ENCODE data around the gene SYT9. TPM values are rescaled to one million over a fixed set of nuclear protein-coding genes. Genes with fewer than 3 reads are reported as not detected.

Gene SYT9
- polyA plus RNA-seq, 3 donors: 0.01 to 0.54 TPM; not detected in 1

GRCh38 chr11:7414973-7415817, 163.5 kb downstream of the SYT9 start:
- 82 to 87% (median 84%) methylated on average over 14 of the region's 14 CpGs for WGBS, 3 donors
- no peak overlapping the region for H3K27ac ChIP-seq (ENCODE audit: low read depth, low read length)

- no peak overlapping the region for H3K27ac ChIP-seq (ENCODE audit: low read depth, low read length)
- 35 to 70% (median 55%) methylated on average over 4 of the region's 4 CpGs for WGBS, 3 donors
These were observed 164.4 kb downstream of the SYT9 start for GRCh38 chr11:7416080-7416479.

- no peak overlapping the region for H3K27ac ChIP-seq (ENCODE audit: low read depth, low read length)
These were observed 165.6 kb downstream of the SYT9 start for GRCh38 chr11:7417328-7417727.

- no peak overlapping the region for H3K27ac ChIP-seq (ENCODE audit: low read depth, low read length)
- WGBS, 3 donors: 79 to 94% (median 83%) methylated on average over 3 of the region's 3 CpGs
These were observed 166.4 kb downstream of the SYT9 start for GRCh38 chr11:7418061-7418460.

GRCh38 chr11:7418906-7419305, 167.2 kb downstream of the SYT9 start:
- no peak overlapping the region for H3K27ac ChIP-seq (ENCODE audit: low read depth, low read length)
- 79 to 85% (median 79%) methylated on average over 2 of the region's 2 CpGs for WGBS, 3 donors

GRCh38 chr11:7421136-7421535, 169.4 kb downstream of the SYT9 start:
- 40 to 74% (median 66%) methylated on average over 1 of the region's 1 CpG for WGBS, 3 donors
- no peak overlapping the region for H3K27ac ChIP-seq (ENCODE audit: low read depth, low read length)

DNA sequence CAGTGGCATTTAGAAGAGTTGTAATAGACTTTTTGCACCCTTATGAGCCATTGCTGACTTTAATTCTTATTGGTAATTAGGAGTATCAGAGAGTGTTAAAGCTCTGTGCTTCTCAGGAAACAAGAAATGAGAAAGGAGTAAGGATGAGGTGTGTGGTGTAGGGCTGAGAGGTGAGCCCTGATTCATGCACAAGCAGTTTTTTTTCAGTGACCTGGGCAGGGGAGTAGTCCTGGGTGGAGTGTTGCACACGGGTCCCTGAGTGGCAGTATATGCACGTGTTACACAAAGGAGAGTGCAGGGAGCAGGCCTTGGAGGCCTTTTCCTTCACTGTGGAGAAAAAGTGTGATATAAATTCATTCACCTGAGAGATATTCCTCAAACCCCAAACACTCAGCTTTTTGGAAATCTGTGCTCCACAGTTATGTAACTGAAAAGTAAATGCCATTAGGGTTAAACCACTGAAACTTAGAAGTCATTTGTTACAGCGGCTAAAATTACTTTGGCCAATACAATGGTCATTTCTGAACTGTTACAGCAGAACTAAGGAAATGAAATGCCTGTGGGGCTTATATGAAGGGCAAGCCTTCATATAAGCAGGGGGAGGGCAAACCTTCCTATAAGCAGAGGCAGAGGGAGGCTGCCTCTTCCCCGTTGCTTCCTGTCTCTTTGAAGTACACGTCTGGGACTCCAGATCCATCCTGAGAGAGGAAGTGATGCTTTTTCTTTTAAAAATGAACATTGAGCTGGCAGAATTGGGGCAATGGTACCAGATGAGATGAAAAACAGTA, 171.0 kb downstream of the SYT9 start:
- WGBS, 3 donors: 48 to 60% (median 55%) methylated on average over 5 of the region's 5 CpGs
- H3K27ac ChIP-seq (ENCODE audit: low read depth, low read length): no peak overlapping the region

DNA sequence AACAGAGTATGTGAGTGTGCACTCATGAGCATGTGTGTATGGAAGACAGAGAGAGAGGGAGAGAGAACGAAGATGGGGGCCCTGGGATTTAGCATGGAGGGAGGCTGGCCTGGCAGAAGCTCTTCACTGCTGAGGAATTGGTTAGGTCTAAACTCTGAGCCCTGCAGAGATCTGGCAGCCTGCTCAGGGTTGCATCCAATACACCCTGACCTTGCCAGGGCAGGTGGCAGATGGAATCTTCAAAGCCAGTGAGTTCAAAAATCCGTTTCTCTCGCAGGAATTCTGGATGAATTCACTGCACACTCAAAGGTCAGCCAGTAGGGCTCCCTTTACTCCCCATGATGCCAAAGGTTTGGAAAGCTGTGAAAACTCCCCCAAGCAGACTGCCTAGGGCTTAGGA, 172.2 kb downstream of the SYT9 start:
- H3K27ac ChIP-seq (ENCODE audit: low read depth, low read length): no peak overlapping the region
- 77 to 82% (median 78%) methylated on average over 3 of the region's 3 CpGs for WGBS, 3 donors

- 75 to 94% (median 93%) methylated on average over 3 of the region's 3 CpGs for WGBS, 3 donors
- no peak overlapping the region for H3K27ac ChIP-seq (ENCODE audit: low read depth, low read length)
These were observed 176.0 kb downstream of the SYT9 start for GRCh38 chr11:7427733-7428132.

- H3K27ac ChIP-seq (ENCODE audit: low read depth, low read length): no peak overlapping the region
- 86 to 96% (median 94%) methylated on average over 2 of the region's 2 CpGs for WGBS, 3 donors
These were observed 176.5 kb downstream of the SYT9 start for GRCh38 chr11:7428196-7428595.

GRCh38 chr11:7430496-7430895, 178.8 kb downstream of the SYT9 start:
- 93 to 97% (median 94%) methylated on average over 2 of the region's 2 CpGs for WGBS, 3 donors
- no peak overlapping the region for H3K27ac ChIP-seq (ENCODE audit: low read depth, low read length)

GRCh38 chr11:7435176-7435575, 183.5 kb downstream of the SYT9 start:
- H3K27ac ChIP-seq (ENCODE audit: low read depth, low read length): no peak overlapping the region
- WGBS, 3 donors: 13 to 30% (median 17%) methylated on average over 2 of the region's 2 CpGs

- 84 to 88% (median 86%) methylated on average over 1 of the region's 1 CpG for WGBS, 3 donors
- H3K27ac ChIP-seq (ENCODE audit: low read depth, low read length): no peak overlapping the region
These were observed 184.4 kb downstream of the SYT9 start for GRCh38 chr11:7436146-7436545.

GRCh38 chr11:7436657-7437056, 185.0 kb downstream of the SYT9 start:
- H3K27ac ChIP-seq (ENCODE audit: low read depth, low read length): no peak overlapping the region
- 36 to 52% (median 37%) methylated on average over 5 of the region's 5 CpGs for WGBS, 3 donors

DNA sequence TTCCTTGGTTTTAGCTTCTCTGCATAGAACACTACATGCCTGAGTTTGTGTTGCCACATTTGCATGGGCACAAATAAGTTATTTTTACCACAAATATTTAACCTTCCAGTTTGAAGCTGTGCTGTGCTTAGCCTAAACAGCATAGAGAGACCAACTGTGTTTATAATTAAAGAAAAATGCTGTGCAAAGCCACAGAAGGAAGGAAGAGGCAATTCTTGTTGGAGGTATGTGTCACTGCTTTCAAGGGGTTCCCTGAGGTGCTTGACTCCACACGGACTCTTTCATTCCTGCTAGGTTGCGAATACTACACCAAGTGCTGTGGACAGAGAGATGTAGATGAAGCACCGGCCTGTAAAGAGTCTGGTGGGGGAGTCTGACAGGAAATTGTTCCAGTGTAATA, 186.0 kb downstream of the SYT9 start:
- 85 to 88% (median 85%) methylated on average over 3 of the region's 3 CpGs for WGBS, 3 donors
- no peak overlapping the region for H3K27ac ChIP-seq (ENCODE audit: low read depth, low read length)

GRCh38 chr11:7439746-7440320, 188.1 kb downstream of the SYT9 start:
- H3K27ac ChIP-seq (ENCODE audit: low read depth, low read length): no peak overlapping the region
- WGBS, 3 donors: 85 to 91% (median 88%) methylated on average over 3 of the region's 3 CpGs

GRCh38 chr11:7442588-7443215, 191.0 kb downstream of the SYT9 start:
- H3K27ac ChIP-seq (ENCODE audit: low read depth, low read length): no peak overlapping the region

GRCh38 chr11:7444091-7444981, 192.6 kb downstream of the SYT9 start:
- H3K27ac ChIP-seq (ENCODE audit: low read depth, low read length): no peak overlapping the region
- 53 to 75% (median 71%) methylated on average over 6 of the region's 6 CpGs for WGBS, 3 donors

More at GRCh38 chr11:7442588-7443215, 191.0 kb downstream of the SYT9 start:
- 33 to 40% (median 35%) methylated on average over 6 of the region's 6 CpGs for WGBS, 3 donors

Measured in adipose tissue (tissue), 3 donors.